Epithelial cell of esophagus (primary cell): ENCODE data around the gene DAZAP1.

ENCODE experiments used
- DNase-seq: peaks from one replicate; pipeline ENCODE4 v3.0.0; 2010; ENCODE audit warnings: low read depth
- H3K4me3 ChIP-seq: 2 replicates; pipeline ENCODE4 v1.5.1; 2011; ENCODE audit warnings: mild to moderate bottlenecking, low read length, control low read depth
- TF ChIP-seq, protein P1 (sequence below): IDR thresholded peaks from 2 replicates; pipeline ENCODE4 v1.5.1; 2011; ENCODE audit warnings: low read depth, mild to moderate bottlenecking, low read length, control low read depth, inconsistent platforms; ENCODE audit not compliant: insufficient read depth; ENCODE audit errors: missing control alignments

DAZAP1 gene

GRCh38 chr19:1424192-1424955 is 17.0 kb downstream of the DAZAP1 start:
- H3K4me3 ChIP-seq, result no peak overlapping the region
- no peak for DNase-seq
- TF ChIP-seq, protein P1, sequence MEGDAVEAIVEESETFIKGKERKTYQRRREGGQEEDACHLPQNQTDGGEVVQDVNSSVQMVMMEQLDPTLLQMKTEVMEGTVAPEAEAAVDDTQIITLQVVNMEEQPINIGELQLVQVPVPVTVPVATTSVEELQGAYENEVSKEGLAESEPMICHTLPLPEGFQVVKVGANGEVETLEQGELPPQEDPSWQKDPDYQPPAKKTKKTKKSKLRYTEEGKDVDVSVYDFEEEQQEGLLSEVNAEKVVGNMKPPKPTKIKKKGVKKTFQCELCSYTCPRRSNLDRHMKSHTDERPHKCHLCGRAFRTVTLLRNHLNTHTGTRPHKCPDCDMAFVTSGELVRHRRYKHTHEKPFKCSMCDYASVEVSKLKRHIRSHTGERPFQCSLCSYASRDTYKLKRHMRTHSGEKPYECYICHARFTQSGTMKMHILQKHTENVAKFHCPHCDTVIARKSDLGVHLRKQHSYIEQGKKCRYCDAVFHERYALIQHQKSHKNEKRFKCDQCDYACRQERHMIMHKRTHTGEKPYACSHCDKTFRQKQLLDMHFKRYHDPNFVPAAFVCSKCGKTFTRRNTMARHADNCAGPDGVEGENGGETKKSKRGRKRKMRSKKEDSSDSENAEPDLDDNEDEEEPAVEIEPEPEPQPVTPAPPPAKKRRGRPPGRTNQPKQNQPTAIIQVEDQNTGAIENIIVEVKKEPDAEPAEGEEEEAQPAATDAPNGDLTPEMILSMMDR, result no peak

GRCh38 chr19:1425102-1425837 is 17.9 kb downstream of the DAZAP1 start:
- peak; percentile 91 for DNase-seq
- TF ChIP-seq, protein P1, result no peak
- H3K4me3 ChIP-seq, result no peak overlapping the region

- H3K4me3 ChIP-seq, result no peak overlapping the region
- no peak for DNase-seq
- TF ChIP-seq, protein P1, result no peak
These were observed 18.5 kb downstream of the DAZAP1 start for GRCh38 chr19:1425902-1426301.

GRCh38 chr19:1426736-1427135 is 19.4 kb downstream of the DAZAP1 start:
- TF ChIP-seq, protein P1, result no peak
- no peak overlapping the region for H3K4me3 ChIP-seq
- DNase-seq, result no peak

GRCh38 chr19:1427221-1427920 is 20.0 kb downstream of the DAZAP1 start:
- no peak for DNase-seq
- TF ChIP-seq, protein P1, result no peak
- no peak overlapping the region for H3K4me3 ChIP-seq

DNA sequence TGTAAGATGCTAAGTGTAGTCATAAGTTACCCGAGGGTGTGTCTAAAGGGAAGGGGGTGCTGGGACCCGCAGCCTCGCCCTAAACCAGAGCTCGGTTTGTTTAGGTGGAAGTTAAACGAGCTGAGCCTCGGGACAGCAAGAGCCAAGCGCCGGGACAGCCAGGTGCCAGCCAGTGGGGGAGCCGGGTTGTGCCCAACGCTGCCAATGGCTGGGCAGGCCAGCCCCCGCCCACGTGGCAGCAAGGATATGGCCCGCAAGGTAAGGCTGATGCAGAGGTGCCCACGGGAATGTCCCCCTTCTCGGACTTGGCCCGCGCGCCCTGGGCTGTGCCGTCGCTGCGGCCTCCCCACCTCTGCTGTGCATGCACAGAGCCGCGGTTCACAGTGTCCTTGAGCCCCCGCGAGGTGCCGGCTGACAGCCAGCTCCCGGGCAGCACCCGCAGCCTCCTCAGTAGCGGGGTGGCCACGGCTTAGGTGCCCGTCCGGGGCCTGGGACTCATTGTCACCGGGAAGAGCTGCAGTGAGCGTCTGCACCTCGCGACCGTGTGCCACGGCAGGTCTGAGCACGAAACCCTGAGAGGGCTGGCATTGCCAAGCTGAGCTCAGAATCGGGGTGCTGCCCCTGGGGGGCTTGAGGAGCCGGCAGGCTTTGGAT is 21.5 kb downstream of the DAZAP1 start:
- TF ChIP-seq, protein P1, result no peak

More for the DNA sequence above, 21.5 kb downstream of the DAZAP1 start:
- no peak for DNase-seq
- no peak overlapping the region for H3K4me3 ChIP-seq
